HEK293 (cell line): ENCODE data around the gene STRBP.

Experiments
- CTCF ChIP-seq: fragments of 450-650 bp; formaldehyde crosslinking; IDR thresholded peaks from 2 replicates; pipeline ENCODE4 v1.5.1; 2016; ENCODE audit warnings: missing biosample characterization, missing genetic modification characterization
- PRDM1 ChIP-seq: fragments of 450-650 bp; formaldehyde crosslinking; IDR thresholded peaks from 2 replicates; pipeline ENCODE4; 2016; ENCODE audit warnings: missing biosample characterization, missing genetic modification characterization
- ZBTB8A ChIP-seq: fragments of 450-650 bp; formaldehyde crosslinking; IDR thresholded peaks from 2 replicates; pipeline ENCODE4 v1.5.1; 2016; ENCODE audit warnings: missing biosample characterization, missing genetic modification characterization

GRCh38 chr9:123238365-123238764, 30.0 kb downstream of the STRBP start:
- TF ChIP-seq PRDM1, result no peak
- TF ChIP-seq CTCF (tag by site-specific recombination), result no peak
- no peak for TF ChIP-seq ZBTB8A (tag by site-specific recombination)
